Panc1 (cell line): Measurements from ENCODE around the gene MS4A10. TPM values are rescaled to one million over a fixed set of nuclear protein-coding genes. Genes with fewer than 3 reads are reported as not detected.

ENCODE experiments used
- ATAC-seq: fragments of 200-7000 bp; cut with Tn5 transposase; 2 replicates; pipeline ENCODE4 v1.9.1; 2020; ENCODE audit warnings: mild to moderate bottlenecking, moderate library complexity
- BruUV-seq: library from RNA; stranded (reverse); fragments of 400-500 nt; replicated peaks from 2 replicates; lab custom pipeline; 2021; lab: Mats Ljungman, UMichigan
- CTCF ChIA-PET: fragments of 300-600 bp; sonication (Branson Sonifier 250); formaldehyde crosslinking; loops from one replicate; lab custom pipeline; 2022; ENCODE audit warnings: antibody characterized with exemption; lab: Charles Lee
- POLR2A ChIA-PET: fragments of 300-600 bp; sonication (Branson Sonifier 250); formaldehyde crosslinking; loops from one replicate; lab custom pipeline; 2022; ENCODE audit warnings: antibody characterized with exemption; lab: Charles Lee
- DNase-seq: peaks from one replicate; pipeline ENCODE4 v3.0.0-alpha.2; 2010; ENCODE audit warnings: low read depth, low spot score
- H3K27ac ChIP-seq: 2 replicates; pipeline ENCODE4 v1.5.1; 2011; ENCODE audit warnings: mild to moderate bottlenecking, low read length, inconsistent platforms
- H3K27me3 ChIP-seq: fragments of 200-500 bp; sonication (Bioruptor generic); 2 replicates; pipeline ENCODE4 v1.6.0; 2014; ENCODE audit warnings: low read length, inconsistent platforms; ENCODE audit not compliant: control insufficient read depth, insufficient read depth
- H3K36me3 ChIP-seq: fragments of 200-500 bp; sonication (Bioruptor generic); 2 replicates; pipeline ENCODE4 v1.5.1; 2014; ENCODE audit warnings: inconsistent platforms, mild to moderate bottlenecking, low read length, moderate library complexity; ENCODE audit not compliant: control insufficient read depth, insufficient read depth
- H3K4me1 ChIP-seq: 2 replicates; pipeline ENCODE4 v1.5.1; 2011; ENCODE audit warnings: inconsistent platforms, mild to moderate bottlenecking, low read length, moderate library complexity; ENCODE audit not compliant: control insufficient read depth, insufficient read depth
- H3K4me3 ChIP-seq, 2 experiments: 2 replicates each; pipeline ENCODE4 v1.5.1; 2011 to 2012; ENCODE audit warnings: low read depth in 2 of 2, low read length in 2 of 2, mild to moderate bottlenecking in 2 of 2, inconsistent platforms in 1 of 2, moderate library complexity in 1 of 2
- H3K9me3 ChIP-seq: fragments of 200-500 bp; sonication (Bioruptor generic); 2 replicates; pipeline ENCODE4 v1.5.1; 2014; ENCODE audit warnings: low read depth, mild to moderate bottlenecking, inconsistent platforms, low read length, moderate library complexity; ENCODE audit not compliant: control insufficient read depth, insufficient read depth
- CTCF ChIP-seq: fragments of 450-650 bp; IDR thresholded peaks from 2 replicates; pipeline ENCODE4 v1.5.1; 2017; ENCODE audit warnings: mild to moderate bottlenecking
- POLR2AphosphoS5 ChIP-seq: IDR thresholded peaks from 2 replicates; pipeline ENCODE4 v1.6.1; 2012; ENCODE audit warnings: mild to moderate bottlenecking, low read depth, low read length, moderate library complexity
- REST ChIP-seq, 2 experiments: IDR thresholded peaks; 2 replicates each; pipeline ENCODE4 v1.6.1; 2011 to 2012; ENCODE audit warnings: low read depth in 2 of 2, control low read depth in 1 of 2, low read length in 1 of 2, mild to moderate bottlenecking in 1 of 2, moderate library complexity in 1 of 2; ENCODE audit not compliant: insufficient read depth in 1 of 2
- SIN3A ChIP-seq: IDR thresholded peaks from 2 replicates; pipeline ENCODE4 v1.6.1; 2012; ENCODE audit warnings: low read depth, mild to moderate bottlenecking, low read length, moderate library complexity, borderline replicate concordance; ENCODE audit not compliant: insufficient read depth
- TCF7L2 ChIP-seq: IDR thresholded peaks from 2 replicates; pipeline ENCODE4 v1.6.1; 2011; ENCODE audit warnings: mild to moderate bottlenecking, low read depth, low read length, inconsistent platforms
- in situ Hi-C: cut with HindIII; loops from 2 replicates; pipeline ENCODE4 v1.10.0; 2016; ENCODE audit warnings: low sequenced_read_pairs, low pct_unique_long_range_greater_than_20kb
- intact Hi-C: fragments of 100-400 bp; cut with micrococcal nuclease; formaldehyde crosslinking; loops from one replicate; pipeline ENCODE4 v1.10.0; 2022; ENCODE audit not compliant: unreplicated experiment
- total RNA-seq: library from RNA; stranded (reverse); gene quantifications from one replicate; pipeline ENCODE4 v1.2.1, GENCODE V29; 2021; ENCODE audit not compliant: unreplicated experiment

Gene MS4A10
- total RNA-seq, 1 experiment from 2014 or later, result not detected

GRCh38 chr11:60809691-60810090, 24.6 kb downstream of the MS4A10 start:
- DNase-seq (no peak), ATAC-seq (no peak)
- H3K4me3 ChIP-seq, result no peak overlapping the region
- ChIA-PET CTCF (no interaction called here), POLR2A (no interaction called here)
- H3K36me3 ChIP-seq, result no peaks in the 10 kb centered on the region
- no peak overlapping the region for H3K27ac ChIP-seq
- intact Hi-C loops, result no loop called here
- no peaks in the 10 kb centered on the region for H3K9me3 ChIP-seq
- no peaks in the 10 kb centered on the region for H3K4me1 ChIP-seq
- in situ Hi-C loops, result no loop called here
- no TSS peak for BruUV-seq
- no peak for TF ChIP-seq POLR2AphosphoS5
- no peak for TF ChIP-seq SIN3A
- no peak for TF ChIP-seq TCF7L2
- TF ChIP-seq REST (IDR thresholded peaks at IDR 0.05; ENCODE audit: insufficient read depth in 1 of 2, low read depth in 2 of 2, low read length in 1 of 2), result no peak
- no peak for TF ChIP-seq CTCF
- no peaks in the 10 kb centered on the region for H3K27me3 ChIP-seq

GRCh38 chr11:60810151-60810550, 25.0 kb downstream of the MS4A10 start:
- in situ Hi-C loops (no loop called here), intact Hi-C loops (no loop called here)
- TF ChIP-seq REST (IDR thresholded peaks at IDR 0.05; ENCODE audit: insufficient read depth in 1 of 2, low read depth in 2 of 2, low read length in 1 of 2) (no peak), TCF7L2 (no peak), POLR2AphosphoS5 (no peak)
- no peaks in the 10 kb centered on the region for H3K4me1 ChIP-seq
- DNase-seq (no peak), ATAC-seq (no peak)
- no peaks in the 10 kb centered on the region for H3K9me3 ChIP-seq
- ChIA-PET POLR2A (no interaction called here), CTCF (no interaction called here)
- no peak overlapping the region for H3K27ac ChIP-seq
- no peak overlapping the region for H3K4me3 ChIP-seq
- H3K36me3 ChIP-seq, result no peaks in the 10 kb centered on the region
- BruUV-seq, result no TSS peak
- H3K27me3 ChIP-seq, result no peaks in the 10 kb centered on the region
